ENCODE data around the gene PFKFB3.

The PFKFB3 gene

DNA sequence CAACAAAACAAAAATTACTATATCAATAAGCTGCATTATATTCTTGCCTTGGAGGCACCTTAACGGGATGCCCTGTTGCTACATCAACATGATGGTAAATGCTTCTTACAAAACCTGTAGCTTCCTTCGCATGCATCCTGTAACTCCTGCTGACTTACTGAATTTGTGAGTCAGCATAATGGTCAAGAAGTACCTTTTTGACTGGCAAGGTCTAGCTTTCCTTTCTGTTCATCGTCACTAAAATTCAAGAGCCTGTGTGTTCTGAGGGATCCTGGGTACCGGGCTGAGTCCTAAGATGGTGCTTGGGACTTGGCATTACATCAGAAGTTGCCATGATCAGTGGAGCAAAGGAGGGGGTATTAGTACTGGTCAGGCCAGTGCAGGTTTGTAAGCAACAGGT lies 4.9 kb downstream of the PFKFB3 start:
- no peak for ATAC-seq
- no peak for TF ChIP-seq ZNF565 (CRISPR knock-in tag; conservative IDR thresholded peaks at IDR 0.05; ENCODE audit: low read depth)
- no peak for TF ChIP-seq RARB (CRISPR knock-in tag; IDR thresholded peaks at IDR 0.05)
- TF ChIP-seq BACH2 (CRISPR knock-in tag; IDR thresholded peaks at IDR 0.05; ENCODE audit: borderline replicate concordance), result no peak
- TF ChIP-seq ZNF8 (CRISPR knock-in tag; IDR thresholded peaks at IDR 0.05), result no peak

- TF ChIP-seq ZNF565 (CRISPR knock-in tag; conservative IDR thresholded peaks at IDR 0.05; ENCODE audit: low read depth) (no peak), ESRRG (CRISPR knock-in tag; IDR thresholded peaks at IDR 0.05) (no peak), BACH2 (CRISPR knock-in tag; IDR thresholded peaks at IDR 0.05; ENCODE audit: borderline replicate concordance) (no peak), CREB5 (CRISPR knock-in tag; IDR thresholded peaks at IDR 0.05; ENCODE audit: low read depth) (no peak), RARB (CRISPR knock-in tag; IDR thresholded peaks at IDR 0.05) (no peak), ZFP30 (CRISPR knock-in tag; IDR thresholded peaks at IDR 0.05) (no peak), ZFP3 (CRISPR knock-in tag; IDR thresholded peaks at IDR 0.05) (no peak)
- ATAC-seq, result no peak; the same call in 1 of the 3 replicates
Observed at GRCh38 chr10:6208799-6209235, 6.1 kb downstream of the PFKFB3 start.

DNA sequence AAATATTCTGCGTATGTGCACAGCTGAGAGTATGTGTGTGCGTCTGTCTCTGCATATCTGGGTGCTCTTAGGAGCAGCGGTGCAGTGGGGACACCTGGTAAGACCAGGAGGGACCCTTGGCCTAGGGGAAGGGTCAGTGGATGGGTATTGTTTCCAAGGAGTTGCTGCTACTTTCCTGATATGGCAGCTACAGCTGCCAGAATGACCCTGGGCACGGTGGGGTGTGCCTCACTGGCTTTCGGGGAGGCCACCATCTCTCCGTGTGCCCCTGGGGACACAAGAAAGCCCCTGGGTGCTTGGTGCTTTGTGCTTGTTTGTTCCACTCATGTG lies 8.6 kb downstream of the PFKFB3 start:
- no peak for ATAC-seq
- TF ChIP-seq OSR1 (CRISPR knock-in tag; IDR thresholded peaks at IDR 0.05) (no peak), PATZ1 (CRISPR knock-in tag; IDR thresholded peaks at IDR 0.05; ENCODE audit: borderline replicate concordance) (no peak), PPARA (CRISPR knock-in tag; IDR thresholded peaks at IDR 0.05; ENCODE audit: borderline replicate concordance) (no peak), ZFP30 (CRISPR knock-in tag; IDR thresholded peaks at IDR 0.05) (no peak), TOX (CRISPR knock-in tag; IDR thresholded peaks at IDR 0.05; ENCODE audit: borderline replicate concordance) (no peak), BACH2 (CRISPR knock-in tag; IDR thresholded peaks at IDR 0.05; ENCODE audit: borderline replicate concordance) (no peak), ZFP3 (CRISPR knock-in tag; IDR thresholded peaks at IDR 0.05) (no peak), ZNF70 (CRISPR knock-in tag; IDR thresholded peaks at IDR 0.05) (no peak)
- TF ChIP-seq, protein P1, sequence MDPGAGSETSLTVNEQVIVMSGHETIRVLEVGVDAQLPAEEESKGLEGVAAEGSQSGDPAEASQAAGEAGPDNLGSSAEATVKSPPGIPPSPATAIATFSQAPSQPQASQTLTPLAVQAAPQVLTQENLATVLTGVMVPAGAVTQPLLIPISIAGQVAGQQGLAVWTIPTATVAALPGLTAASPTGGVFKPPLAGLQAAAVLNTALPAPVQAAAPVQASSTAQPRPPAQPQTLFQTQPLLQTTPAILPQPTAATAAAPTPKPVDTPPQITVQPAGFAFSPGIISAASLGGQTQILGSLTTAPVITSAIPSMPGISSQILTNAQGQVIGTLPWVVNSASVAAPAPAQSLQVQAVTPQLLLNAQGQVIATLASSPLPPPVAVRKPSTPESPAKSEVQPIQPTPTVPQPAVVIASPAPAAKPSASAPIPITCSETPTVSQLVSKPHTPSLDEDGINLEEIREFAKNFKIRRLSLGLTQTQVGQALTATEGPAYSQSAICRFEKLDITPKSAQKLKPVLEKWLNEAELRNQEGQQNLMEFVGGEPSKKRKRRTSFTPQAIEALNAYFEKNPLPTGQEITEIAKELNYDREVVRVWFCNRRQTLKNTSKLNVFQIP (CRISPR knock-in tag; IDR thresholded peaks at IDR 0.05; ENCODE audit: borderline replicate concordance, low read depth), result no peak

DNA sequence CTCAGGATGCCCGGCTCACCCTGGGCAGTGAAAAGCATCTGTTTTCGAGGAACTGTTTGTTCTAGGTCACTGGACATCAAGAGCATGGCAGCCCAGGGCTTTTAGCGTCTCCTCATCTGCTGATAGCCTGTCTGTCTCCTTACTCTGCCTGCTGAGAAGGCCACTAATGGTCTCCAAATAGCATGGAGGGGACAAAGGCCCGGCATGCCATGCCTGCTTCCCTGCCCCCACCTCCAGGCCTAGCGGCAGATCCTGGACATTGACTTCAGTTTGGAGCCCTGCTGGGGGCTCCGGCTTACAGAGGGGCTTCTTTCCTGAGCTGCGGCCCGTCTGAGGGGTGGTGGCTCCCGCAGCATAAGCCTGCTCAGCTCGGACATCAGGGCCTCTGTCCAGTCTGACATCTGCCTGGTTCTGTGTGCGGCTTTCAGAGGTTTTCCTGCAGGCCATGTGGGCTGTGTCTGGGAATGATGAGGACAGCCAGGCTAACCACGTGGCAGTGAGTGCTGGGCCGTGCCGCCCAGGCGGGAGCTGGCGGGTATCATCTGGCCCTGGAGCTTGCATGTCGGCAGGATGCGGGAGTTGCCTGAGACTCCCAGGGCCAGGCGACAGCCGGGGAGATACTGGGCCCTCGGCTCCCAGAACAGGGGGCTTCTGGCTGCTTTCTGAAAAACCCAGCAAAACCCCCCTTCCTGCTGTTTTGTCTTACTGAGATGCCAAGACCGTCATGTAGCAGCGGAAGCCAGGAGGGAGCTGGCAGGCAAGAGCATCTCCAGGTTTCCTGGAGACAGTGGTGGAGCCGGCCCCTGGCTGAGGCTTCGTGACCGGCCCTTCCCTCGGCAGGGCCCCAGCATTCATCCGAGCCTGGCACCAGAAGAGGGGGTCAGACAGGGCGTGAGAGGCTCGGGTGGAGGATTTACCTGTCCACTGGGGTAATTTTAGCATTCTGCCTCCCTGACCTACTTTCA lies 9.2 kb downstream of the PFKFB3 start:
- peak; percentile 45; the same call in 2 of the 3 replicates for ATAC-seq

GRCh38 chr10:6212806-6213205 lies 10.1 kb downstream of the PFKFB3 start:
- ATAC-seq, result no peak
- TF ChIP-seq BACH2 (CRISPR knock-in tag; IDR thresholded peaks at IDR 0.05; ENCODE audit: borderline replicate concordance) (no peak), ZC3H10 (CRISPR knock-in tag; IDR thresholded peaks at IDR 0.05) (no peak), ISL1 (CRISPR knock-in tag; IDR thresholded peaks at IDR 0.05) (no peak), GLIS3 (CRISPR knock-in tag; IDR thresholded peaks at IDR 0.05) (no peak), PATZ1 (CRISPR knock-in tag; IDR thresholded peaks at IDR 0.05; ENCODE audit: borderline replicate concordance) (no peak), ZNF565 (CRISPR knock-in tag; conservative IDR thresholded peaks at IDR 0.05; ENCODE audit: low read depth) (no peak), CSDC2 (CRISPR knock-in tag; IDR thresholded peaks at IDR 0.05) (no peak), ZFP3 (CRISPR knock-in tag; IDR thresholded peaks at IDR 0.05) (no peak)
- TF ChIP-seq, protein P1 (CRISPR knock-in tag; IDR thresholded peaks at IDR 0.05; ENCODE audit: borderline replicate concordance, low read depth), result no peak
- TF ChIP-seq, protein P2, sequence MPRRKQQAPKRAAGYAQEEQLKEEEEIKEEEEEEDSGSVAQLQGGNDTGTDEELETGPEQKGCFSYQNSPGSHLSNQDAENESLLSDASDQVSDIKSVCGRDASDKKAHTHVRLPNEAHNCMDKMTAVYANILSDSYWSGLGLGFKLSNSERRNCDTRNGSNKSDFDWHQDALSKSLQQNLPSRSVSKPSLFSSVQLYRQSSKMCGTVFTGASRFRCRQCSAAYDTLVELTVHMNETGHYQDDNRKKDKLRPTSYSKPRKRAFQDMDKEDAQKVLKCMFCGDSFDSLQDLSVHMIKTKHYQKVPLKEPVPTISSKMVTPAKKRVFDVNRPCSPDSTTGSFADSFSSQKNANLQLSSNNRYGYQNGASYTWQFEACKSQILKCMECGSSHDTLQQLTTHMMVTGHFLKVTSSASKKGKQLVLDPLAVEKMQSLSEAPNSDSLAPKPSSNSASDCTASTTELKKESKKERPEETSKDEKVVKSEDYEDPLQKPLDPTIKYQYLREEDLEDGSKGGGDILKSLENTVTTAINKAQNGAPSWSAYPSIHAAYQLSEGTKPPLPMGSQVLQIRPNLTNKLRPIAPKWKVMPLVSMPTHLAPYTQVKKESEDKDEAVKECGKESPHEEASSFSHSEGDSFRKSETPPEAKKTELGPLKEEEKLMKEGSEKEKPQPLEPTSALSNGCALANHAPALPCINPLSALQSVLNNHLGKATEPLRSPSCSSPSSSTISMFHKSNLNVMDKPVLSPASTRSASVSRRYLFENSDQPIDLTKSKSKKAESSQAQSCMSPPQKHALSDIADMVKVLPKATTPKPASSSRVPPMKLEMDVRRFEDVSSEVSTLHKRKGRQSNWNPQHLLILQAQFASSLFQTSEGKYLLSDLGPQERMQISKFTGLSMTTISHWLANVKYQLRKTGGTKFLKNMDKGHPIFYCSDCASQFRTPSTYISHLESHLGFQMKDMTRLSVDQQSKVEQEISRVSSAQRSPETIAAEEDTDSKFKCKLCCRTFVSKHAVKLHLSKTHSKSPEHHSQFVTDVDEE (CRISPR knock-in tag; IDR thresholded peaks at IDR 0.05), result no peak

More for the DNA sequence above, 9.2 kb downstream of the PFKFB3 start:
- no peak for TF ChIP-seq ZFP30 (CRISPR knock-in tag; IDR thresholded peaks at IDR 0.05)
- TF ChIP-seq CSDC2 (CRISPR knock-in tag; IDR thresholded peaks at IDR 0.05), result no peak
- no peak for TF ChIP-seq TOX (CRISPR knock-in tag; IDR thresholded peaks at IDR 0.05; ENCODE audit: borderline replicate concordance)
- peak; percentile 52; the same call in 1 of the 2 replicates for TF ChIP-seq TCF4 (CRISPR knock-in tag; IDR thresholded peaks at IDR 0.05; ENCODE audit: borderline replicate concordance)

Data from SK-N-SH treated with all-trans-retinoic acid at 6 μM for 48 hours (cell line).